Chondrocyte (in vitro differentiated cells): Measurements from ENCODE around the gene AZIN2. TPM values are rescaled to one million over a fixed set of nuclear protein-coding genes. Genes with fewer than 3 reads are reported as not detected.

Experiments
- DNase-seq: peaks from one replicate; pipeline ENCODE4 v3.0.0; 2021; ENCODE audit warnings: mixed read lengths, low spot score
- H3K27ac Mint-ChIP-seq: one replicate; pipeline ENCODE4 v1.8.0; 2021; ENCODE audit warnings: mild to moderate bottlenecking, moderate library complexity, mixed read lengths; ENCODE audit not compliant: unreplicated experiment
- H3K27me3 Mint-ChIP-seq: 2 replicates; pipeline ENCODE4 v1.8.0; 2021; ENCODE audit warnings: low read depth, mixed read lengths
- H3K36me3 Mint-ChIP-seq: 2 replicates; pipeline ENCODE4 v1.8.0; 2021; ENCODE audit warnings: low read depth, mixed read lengths
- H3K4me1 Mint-ChIP-seq: 2 replicates; pipeline ENCODE4 v1.8.0; 2021; ENCODE audit warnings: low read depth, mild to moderate bottlenecking, mixed read lengths
- H3K4me3 Mint-ChIP-seq: one replicate; pipeline ENCODE4 v1.8.0; 2021; ENCODE audit warnings: mild to moderate bottlenecking, moderate library complexity, mixed read lengths; ENCODE audit not compliant: unreplicated experiment
- H3K9me3 Mint-ChIP-seq: 2 replicates; pipeline ENCODE4 v1.8.0; 2021; ENCODE audit warnings: low read depth, mixed read lengths
- CTCF ChIP-seq: fragments of 200-600 bp; sonication (generic); IDR thresholded peaks from 2 replicates; pipeline ENCODE4 v1.5.0; 2021; ENCODE audit warnings: antibody characterized with exemption, mild to moderate bottlenecking, moderate library complexity
- total RNA-seq: library from RNA; stranded (reverse); gene quantifications from 3 replicates; pipeline ENCODE4 v1.2.1, GENCODE V29; 2021

Gene AZIN2
- total RNA-seq, 1 donor from 2014 or later, result 3.5 TPM

GRCh38 chr1:33146003-33146402 is 65.0 kb downstream of the AZIN2 start:
- peak; percentile 11 for DNase-seq
- peaks cover 36% of the 10 kb centered on the region for H3K4me1 Mint-ChIP-seq
- no peak overlapping the region for H3K27ac Mint-ChIP-seq
- no peak for TF ChIP-seq CTCF
- no peaks in the 10 kb centered on the region for H3K9me3 Mint-ChIP-seq
- H3K36me3 Mint-ChIP-seq, result peaks cover 18% of the 10 kb centered on the region
- H3K4me3 Mint-ChIP-seq, result no peak overlapping the region
- H3K27me3 Mint-ChIP-seq, result no peaks in the 10 kb centered on the region

GRCh38 chr1:33147275-33147996 is 66.5 kb downstream of the AZIN2 start:
- no peak for DNase-seq
- no peak for TF ChIP-seq CTCF
- Mint-ChIP-seq H3K27ac (no peak overlapping the region), H3K9me3 (no peaks in the 10 kb centered on the region), H3K4me3 (no peak overlapping the region), H3K27me3 (no peaks in the 10 kb centered on the region), H3K36me3 (peaks cover 18% of the 10 kb centered on the region), H3K4me1 (peaks cover 45% of the 10 kb centered on the region)

- peaks cover 45% of the 10 kb centered on the region for H3K4me1 Mint-ChIP-seq
- TF ChIP-seq CTCF, result peak; percentile 71
- H3K4me3 Mint-ChIP-seq, result no peak overlapping the region
- H3K9me3 Mint-ChIP-seq, result no peaks in the 10 kb centered on the region
- no peak for DNase-seq
- H3K36me3 Mint-ChIP-seq, result peaks cover 18% of the 10 kb centered on the region
- H3K27me3 Mint-ChIP-seq, result no peaks in the 10 kb centered on the region
- no peak overlapping the region for H3K27ac Mint-ChIP-seq
These were observed 67.0 kb downstream of the AZIN2 start for GRCh38 chr1:33147997-33148314.

- no peak for DNase-seq
- no peaks in the 10 kb centered on the region for H3K9me3 Mint-ChIP-seq
- peaks cover 18% of the 10 kb centered on the region for H3K36me3 Mint-ChIP-seq
- H3K4me3 Mint-ChIP-seq, result no peak overlapping the region
- peaks cover 45% of the 10 kb centered on the region for H3K4me1 Mint-ChIP-seq
- no peaks in the 10 kb centered on the region for H3K27me3 Mint-ChIP-seq
- H3K27ac Mint-ChIP-seq, result no peak overlapping the region
- no peak for TF ChIP-seq CTCF
These were observed 67.7 kb downstream of the AZIN2 start for GRCh38 chr1:33148615-33149014.

GRCh38 chr1:33149453-33150190 is 68.7 kb downstream of the AZIN2 start:
- H3K4me1 Mint-ChIP-seq, result peaks cover 40% of the 10 kb centered on the region
- H3K27ac Mint-ChIP-seq, result no peak overlapping the region

More at GRCh38 chr1:33149453-33150190, 68.7 kb downstream of the AZIN2 start:
- no peak for DNase-seq
- Mint-ChIP-seq H3K27me3 (no peaks in the 10 kb centered on the region), H3K9me3 (no peaks in the 10 kb centered on the region), H3K36me3 (peaks cover 21% of the 10 kb centered on the region), H3K4me3 (no peak overlapping the region)
- TF ChIP-seq CTCF, result no peak
